PC-3 (cell line): Measurements from ENCODE around the gene KCTD5. TPM values are rescaled to one million over a fixed set of nuclear protein-coding genes. Genes with fewer than 3 reads are reported as not detected.
A peak's percentile ranks its signal among the peaks of the same experiment; 100 is the strongest.

ENCODE experiments used
- ATAC-seq: fragments of 200-7000 bp; cut with Tn5 transposase; 2 replicates; pipeline ENCODE4 v1.9.1; 2020; ENCODE audit warnings: mild to moderate bottlenecking, moderate library complexity
- BruUV-seq: library from RNA; stranded (reverse); fragments of 400-500 nt; replicated peaks from 2 replicates; lab custom pipeline; 2021; lab: Mats Ljungman, UMichigan
- CTCF ChIA-PET: fragments of 300-600 bp; sonication (Branson Sonifier 250); formaldehyde crosslinking; loops from one replicate; lab custom pipeline; 2022; ENCODE audit warnings: antibody characterized with exemption; lab: Charles Lee
- POLR2A ChIA-PET: fragments of 300-600 bp; sonication (Branson Sonifier 250); formaldehyde crosslinking; loops from one replicate; lab custom pipeline; 2022; ENCODE audit warnings: antibody characterized with exemption; ENCODE audit not compliant: unreplicated experiment; lab: Charles Lee
- DNase-seq: peaks from one replicate; pipeline ENCODE4 v3.0.0-alpha.2; 2015
- H2AFZ ChIP-seq: fragments of 300-600 bp; sonication (generic); 2 replicates; pipeline ENCODE4 v1.6.0; 2016; ENCODE audit warnings: antibody characterized with exemption, low read length
- H3F3A ChIP-seq: fragments of 300-600 bp; sonication (generic); one replicate; pipeline ENCODE4 v1.6.0; 2017; ENCODE audit warnings: antibody characterized with exemption, low read length, control low read depth, mild to moderate bottlenecking; ENCODE audit not compliant: unreplicated experiment
- H3K27ac ChIP-seq: fragments of 300-600 bp; sonication (generic); 2 replicates; pipeline ENCODE4 v1.5.1; 2016; ENCODE audit warnings: mild to moderate bottlenecking, low read length
- H3K27me3 ChIP-seq: fragments of 300-600 bp; sonication (generic); 2 replicates; pipeline ENCODE4 v1.6.1; 2016; ENCODE audit warnings: low read length, mixed read lengths
- H3K36me3 ChIP-seq: fragments of 300-600 bp; sonication (generic); 2 replicates; pipeline ENCODE4 v1.6.1; 2016; ENCODE audit warnings: low read depth, mixed run types, low read length, mixed read lengths
- H3K4me1 ChIP-seq: fragments of 300-600 bp; sonication (generic); 2 replicates; pipeline ENCODE4 v1.5.1; 2016; ENCODE audit warnings: low read length; ENCODE audit not compliant: insufficient read depth
- H3K4me2 ChIP-seq: fragments of 300-600 bp; sonication (generic); 2 replicates; pipeline ENCODE4 v1.6.0; 2016; ENCODE audit warnings: low read length
- H3K4me3 ChIP-seq: fragments of 300-600 bp; sonication (generic); 2 replicates; pipeline ENCODE4 v1.5.1; 2016; ENCODE audit warnings: mild to moderate bottlenecking, low read length, mixed read lengths
- H3K79me2 ChIP-seq: fragments of 300-600 bp; sonication (generic); 2 replicates; pipeline ENCODE4 v1.6.1; 2017; ENCODE audit warnings: low read length, mixed read lengths
- H3K9ac ChIP-seq: fragments of 300-600 bp; sonication (generic); 2 replicates; pipeline ENCODE4 v1.6.0; 2016; ENCODE audit warnings: mild to moderate bottlenecking, low read length
- H3K9me2 ChIP-seq: fragments of 300-600 bp; sonication (generic); replicated peaks from 2 replicates; pipeline ENCODE4 v1.6.1; 2016; ENCODE audit warnings: mixed run types, low read length, mixed read lengths
- H3K9me3 ChIP-seq: fragments of 300-600 bp; sonication (generic); 2 replicates; pipeline ENCODE4 v1.6.1; 2016; ENCODE audit warnings: low read length, mixed read lengths
- H4K20me1 ChIP-seq: fragments of 300-600 bp; sonication (generic); 2 replicates; pipeline ENCODE4 v1.6.1; 2016; ENCODE audit warnings: low read length, mixed read lengths
- CTCF ChIP-seq: fragments of 300-600 bp; sonication (generic); conservative IDR thresholded peaks from 2 replicates; pipeline ENCODE4 v1.5.1; 2017; ENCODE audit warnings: antibody characterized with exemption, low read depth, mild to moderate bottlenecking, low read length
- EZH2 ChIP-seq: fragments of 300-600 bp; sonication (generic); IDR thresholded peaks from one replicate; pipeline ENCODE4 v1.6.1; 2017; ENCODE audit warnings: antibody characterized with exemption, mild to moderate bottlenecking, low read length; ENCODE audit not compliant: unreplicated experiment
- EZH2phosphoT487 ChIP-seq: fragments of 300-600 bp; sonication (generic); IDR thresholded peaks from 2 replicates; pipeline ENCODE4 v1.6.1; 2018; ENCODE audit warnings: mild to moderate bottlenecking, antibody characterized with exemption, low read length, borderline replicate concordance
- intact Hi-C: fragments of 100-400 bp; cut with micrococcal nuclease; formaldehyde crosslinking; loops from 2 replicates; pipeline ENCODE4 v1.9.0; 2023
- total RNA-seq: library from RNA; depleted of rRNA; stranded (reverse); fragments of >200 nt; gene quantifications from 2 replicates; pipeline ENCODE4 v1.2.3, GENCODE V29; 2014

KCTD5 gene
- total RNA-seq, 1 experiment from 2014 or later: 52.2 TPM

- Histone ChIP-seq H3K36me3 (peaks cover 3% of the 10 kb centered on the region; the same call in 1 of the 2 replicates), H3K9me2 (no peaks in the 10 kb centered on the region), H2AFZ (peak overlapping the region; percentile 87), H3K27ac (peak overlapping the region; percentile 93), H3K9me3 (no peaks in the 10 kb centered on the region), H3K4me1 (peaks cover 23% of the 10 kb centered on the region), H3K4me2 (peak overlapping the region; percentile 98), H3K27me3 (no peaks in the 10 kb centered on the region), H3K79me2 (peaks cover 51% of the 10 kb centered on the region), H3K4me3 (peak overlapping the region; percentile 89), H3K9ac (peak overlapping the region; percentile 95), H3F3A (no peaks in the 10 kb centered on the region), H4K20me1 (peaks cover 36% of the 10 kb centered on the region)
- no peak for TF ChIP-seq EZH2
- no peak for TF ChIP-seq EZH2phosphoT487
- no peak for TF ChIP-seq CTCF
- TSS peak; percentile 77 for BruUV-seq
- ChIA-PET CTCF (no interaction called here), POLR2A (no interaction called here)
- ATAC-seq: no peak
- no peak for DNase-seq
- intact Hi-C loops: no loop called here
Observed at GRCh38 chr16:2751577-2752034, 69.3 kb downstream of the KCTD5 start.

- DNase-seq: peak; percentile 89
- no peaks in the 10 kb centered on the region for H3K9me3 ChIP-seq
- H3K4me3 ChIP-seq: peak within 1 kb of the TSS; percentile 89
- H4K20me1 ChIP-seq: peaks cover 43% of the 10 kb centered on the region
- BruUV-seq: no TSS peak
- H3K4me1 ChIP-seq: peaks cover 23% of the 10 kb centered on the region
- CTCF ChIA-PET: no interaction called here
- H3K4me2 ChIP-seq: peak within 1 kb of the TSS; percentile 98
- H3F3A ChIP-seq: no peaks in the 10 kb centered on the region
- TF ChIP-seq EZH2: no peak
- no peak for TF ChIP-seq CTCF
- no peak for TF ChIP-seq EZH2phosphoT487
- H3K79me2 ChIP-seq: peaks cover 58% of the 10 kb centered on the region
- peak within 1 kb of the TSS; percentile 87 for H2AFZ ChIP-seq
- H3K36me3 ChIP-seq: peaks cover 8% of the 10 kb centered on the region; the same call in 1 of the 2 replicates
- peak within 1 kb of the TSS; percentile 93 for H3K27ac ChIP-seq
- POLR2A ChIA-PET: interaction anchor here (0.6 kb wide), 1 partner anchor 22 kb away, joined by 6 read pairs; no protein-coding TSS in a partner anchor
- H3K27me3 ChIP-seq: no peaks in the 10 kb centered on the region
- intact Hi-C loops: no loop called here
- H3K9me2 ChIP-seq: no peaks in the 10 kb centered on the region
- peak; percentile 95 for ATAC-seq
- H3K9ac ChIP-seq: peak within 1 kb of the TSS; percentile 95
Observed at GRCh38 chr16:2752035-2752849, 69.9 kb downstream of the KCTD5 start, which contains the start of gene SRRM2. SRRM2 (plus strand) TSS chr16:2752638; CDS start chr16:2756365, 3,727 bp downstream.
